SKM-1 (cell line): ENCODE data around the gene SPATA1.

Source experiments
- DNase-seq: peaks from one replicate; lab custom pipeline; 2025; ENCODE audit not compliant: unreplicated experiment; lab: John Stamatoyannopoulos, UW

The SPATA1 gene

GRCh38 chr1:84508510-84508909, 2.3 kb downstream of the SPATA1 start:
- no peak for DNase-seq

- no peak for DNase-seq
Measured at GRCh38 chr1:84509029-84509428, 2.8 kb downstream of the SPATA1 start.

GRCh38 chr1:84510165-84510564, 4.0 kb downstream of the SPATA1 start:
- DNase-seq = no peak

- no peak for DNase-seq
Measured at GRCh38 chr1:84510668-84511067, 4.5 kb downstream of the SPATA1 start.

- no peak for DNase-seq
Measured at GRCh38 chr1:84524590-84524989, 18.4 kb downstream of the SPATA1 start.

GRCh38 chr1:84525779-84526178, 19.6 kb downstream of the SPATA1 start:
- no peak for DNase-seq

- no peak for DNase-seq
Measured at GRCh38 chr1:84538599-84538998, 32.4 kb downstream of the SPATA1 start.

GRCh38 chr1:84539972-84540371, 33.8 kb downstream of the SPATA1 start:
- DNase-seq = no peak

GRCh38 chr1:84540759-84541158, 34.6 kb downstream of the SPATA1 start:
- no peak for DNase-seq

GRCh38 chr1:84541679-84542078, 35.5 kb downstream of the SPATA1 start:
- no peak for DNase-seq

- DNase-seq = no peak
Measured at GRCh38 chr1:84550826-84551225, 44.6 kb downstream of the SPATA1 start.

GRCh38 chr1:84569216-84569615, 63.0 kb downstream of the SPATA1 start:
- no peak for DNase-seq

- DNase-seq = no peak
Measured at GRCh38 chr1:84570436-84571149, 64.4 kb downstream of the SPATA1 start.

- DNase-seq = no peak
Measured at GRCh38 chr1:84571150-84571535, 65.0 kb downstream of the SPATA1 start.

GRCh38 chr1:84573481-84573966, 67.3 kb downstream of the SPATA1 start:
- no peak for DNase-seq

GRCh38 chr1:84573967-84574842, 68.0 kb downstream of the SPATA1 start, which contains the start of gene CTBS:
Gene CTBS, minus strand, starts transcription at chr1:84574440. Its CDS starts 25 bp downstream, at chr1:84574415.
- DNase-seq = peak; percentile 88

- DNase-seq = no peak
Measured at GRCh38 chr1:84574936-84575335, 68.8 kb downstream of the SPATA1 start.

GRCh38 chr1:84581648-84582047, 75.5 kb downstream of the SPATA1 start:
- no peak for DNase-seq

- no peak for DNase-seq
Measured at GRCh38 chr1:84582802-84583587, 76.8 kb downstream of the SPATA1 start.

GRCh38 chr1:84583648-84584047, 77.5 kb downstream of the SPATA1 start:
- DNase-seq = no peak

- no peak for DNase-seq
Measured at GRCh38 chr1:84584126-84584525, 77.9 kb downstream of the SPATA1 start.
